CD4-positive, alpha-beta T cell treated with Interleukin-17A for 4 hours (primary cell): ENCODE results near the gene SSNA1.

Experiments used
- DNase-seq: peaks from one replicate; pipeline ENCODE4 v3.0.0-alpha.2; 2020; ENCODE audit warnings: mixed read lengths

The SSNA1 gene

GRCh38 chr9:137156567-137157375 is 31.7 kb upstream of the SSNA1 start:
- peak; percentile 60 for DNase-seq

GRCh38 chr9:137157618-137158415 is 30.7 kb upstream of the SSNA1 start:
- no peak for DNase-seq

- DNase-seq = no peak
These were observed 29.9 kb upstream of the SSNA1 start for GRCh38 chr9:137158625-137159024.

- DNase-seq = no peak
These were observed 29.1 kb upstream of the SSNA1 start for GRCh38 chr9:137159105-137160053.

- no peak for DNase-seq
These were observed 28.4 kb upstream of the SSNA1 start for GRCh38 chr9:137160054-137160425.

GRCh38 chr9:137160716-137161557 is 27.5 kb upstream of the SSNA1 start:
- no peak for DNase-seq

- no peak for DNase-seq
These were observed 26.7 kb upstream of the SSNA1 start for GRCh38 chr9:137161558-137162486.

GRCh38 chr9:137162505-137163364 is 25.7 kb upstream of the SSNA1 start:
- DNase-seq = peak; percentile 40

GRCh38 chr9:137163365-137163715 is 25.1 kb upstream of the SSNA1 start:
- DNase-seq = no peak

- DNase-seq = no peak
These were observed 24.7 kb upstream of the SSNA1 start for GRCh38 chr9:137163805-137164204.

- DNase-seq = no peak
These were observed 23.9 kb upstream of the SSNA1 start for GRCh38 chr9:137164370-137165249.

- no peak for DNase-seq
These were observed 23.1 kb upstream of the SSNA1 start for GRCh38 chr9:137165250-137165836.

- DNase-seq = no peak
These were observed 21.9 kb upstream of the SSNA1 start for GRCh38 chr9:137166380-137167229.

- DNase-seq = no peak
These were observed 21.2 kb upstream of the SSNA1 start for GRCh38 chr9:137167277-137167746.

GRCh38 chr9:137167747-137168572 is 20.5 kb upstream of the SSNA1 start:
- no peak for DNase-seq

- DNase-seq = no peak
These were observed 19.9 kb upstream of the SSNA1 start for GRCh38 chr9:137168573-137168903.
